NCI-H2196 (cell line): ENCODE data around the gene TMEM132D.

Source experiments
- DNase-seq: peaks from one replicate; lab custom pipeline; 2025; ENCODE audit not compliant: unreplicated experiment; lab: John Stamatoyannopoulos, UW

The TMEM132D gene

GRCh38 chr12:129873833-129874208, 30.0 kb downstream of the TMEM132D start:
- no peak for DNase-seq

GRCh38 chr12:129873111-129873832, 30.6 kb downstream of the TMEM132D start:
- no peak for DNase-seq

GRCh38 chr12:129871991-129872972, 31.5 kb downstream of the TMEM132D start:
- peak; percentile 4 for DNase-seq

- DNase-seq, result no peak
Measured at GRCh38 chr12:129870796-129871195, 33.0 kb downstream of the TMEM132D start.

- no peak for DNase-seq
Measured at GRCh38 chr12:129870136-129870535, 33.7 kb downstream of the TMEM132D start.

GRCh38 chr12:129868575-129868974, 35.2 kb downstream of the TMEM132D start:
- DNase-seq, result no peak

GRCh38 chr12:129863938-129864337, 39.9 kb downstream of the TMEM132D start:
- DNase-seq, result no peak

- DNase-seq, result no peak
Measured at GRCh38 chr12:129862561-129863175, 41.2 kb downstream of the TMEM132D start.

- DNase-seq, result no peak
Measured at GRCh38 chr12:129861951-129862350, 41.9 kb downstream of the TMEM132D start.

GRCh38 chr12:129854591-129854990, 49.2 kb downstream of the TMEM132D start:
- DNase-seq, result no peak

- no peak for DNase-seq
Measured at GRCh38 chr12:129851296-129851695, 52.5 kb downstream of the TMEM132D start.

GRCh38 chr12:129848876-129849275, 54.9 kb downstream of the TMEM132D start:
- no peak for DNase-seq

GRCh38 chr12:129847063-129847462, 56.8 kb downstream of the TMEM132D start:
- no peak for DNase-seq

- no peak for DNase-seq
Measured at GRCh38 chr12:129844662-129845220, 59.1 kb downstream of the TMEM132D start.

- DNase-seq, result no peak
Measured at GRCh38 chr12:129841251-129841650, 62.6 kb downstream of the TMEM132D start.

GRCh38 chr12:129840145-129840884, 63.5 kb downstream of the TMEM132D start:
- no peak for DNase-seq

GRCh38 chr12:129839679-129840078, 64.1 kb downstream of the TMEM132D start:
- DNase-seq, result no peak

- DNase-seq, result no peak
Measured at GRCh38 chr12:129831294-129831693, 72.5 kb downstream of the TMEM132D start.

- DNase-seq, result no peak
Measured at GRCh38 chr12:129830796-129831195, 73.0 kb downstream of the TMEM132D start.

- DNase-seq, result no peak
Measured at GRCh38 chr12:129827866-129828384, 75.9 kb downstream of the TMEM132D start.
